ENCODE results near the gene NDUFV1.

Gene NDUFV1

DNA sequence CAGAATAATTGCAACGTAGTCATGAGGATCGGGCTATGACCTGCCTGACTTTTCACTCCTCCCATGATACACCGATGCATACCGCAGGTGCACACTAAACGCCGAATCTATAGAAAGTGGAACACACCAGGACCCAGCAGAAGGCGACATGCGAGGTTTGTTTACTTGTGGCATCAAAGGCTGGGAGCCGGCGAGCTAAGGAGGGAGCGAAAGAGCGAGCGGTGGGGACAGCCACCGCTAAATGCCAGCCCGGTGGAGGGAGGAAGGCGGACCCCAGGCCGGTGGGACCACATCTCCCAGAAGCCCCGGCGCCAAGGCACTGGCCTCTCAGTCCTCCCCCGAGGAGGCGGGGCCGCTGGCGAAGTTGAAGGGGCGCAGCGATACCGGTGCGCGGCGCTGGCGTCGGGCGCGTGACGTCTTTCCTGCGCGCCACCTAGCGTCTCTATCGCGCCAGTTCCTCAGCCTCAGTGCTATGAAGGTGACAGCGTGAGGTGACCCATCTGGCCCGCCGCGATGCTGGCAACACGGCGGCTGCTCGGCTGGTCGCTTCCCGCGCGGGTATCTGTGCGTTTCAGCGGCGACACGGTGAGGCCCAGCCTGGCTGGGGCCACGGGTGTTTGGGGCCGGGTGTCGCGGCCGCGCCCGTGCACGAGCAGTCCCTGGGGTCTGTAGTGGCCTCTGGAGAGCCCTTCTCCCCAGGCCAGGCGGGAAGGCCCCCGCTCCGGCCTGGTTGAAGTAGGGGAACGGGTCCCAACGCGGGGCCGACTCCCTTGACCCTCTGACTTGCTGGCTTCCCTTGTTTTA lies at the start of gene NDUFV1:
Gene NDUFV1 (plus strand): TSS at position 445 of the 804 bp plus-strand sequence. CDS start 69 bp downstream, at position 514.
- DNase-seq (ENCODE audit: low spot score) = peak; percentile 97

DNA sequence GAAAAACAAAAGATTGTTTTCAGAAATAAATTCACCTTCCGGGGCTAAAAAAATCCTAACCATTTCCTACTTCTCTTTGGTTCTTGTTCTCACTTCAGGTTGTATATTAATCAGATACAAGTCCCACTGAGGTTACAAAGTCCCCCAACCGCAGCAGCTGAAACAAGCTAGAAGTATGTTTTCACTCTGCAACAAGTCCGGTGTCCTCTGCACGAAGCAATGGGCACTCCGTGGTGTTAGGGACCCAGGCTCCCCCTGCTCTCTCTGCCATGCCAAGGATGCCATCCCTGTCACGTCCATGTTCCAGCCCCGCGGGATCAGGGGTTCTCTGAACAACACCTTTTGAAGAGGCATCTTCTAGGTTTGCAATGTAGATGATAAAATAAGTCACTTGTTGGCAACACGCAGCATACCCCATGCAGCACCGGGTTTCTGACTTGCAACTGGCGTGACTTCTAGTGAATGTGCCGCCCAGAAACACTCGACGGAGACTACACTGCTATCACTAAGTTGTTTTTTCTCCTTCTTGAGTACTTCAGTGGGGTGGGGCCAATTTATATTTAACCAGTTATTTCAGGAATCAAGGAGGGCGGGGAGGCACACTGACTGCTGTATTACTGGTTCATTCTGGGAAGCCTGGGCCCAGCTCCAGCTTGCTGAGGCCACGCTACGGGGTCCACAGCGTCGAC lies 48.5 kb upstream of the NDUFV1 start:
- DNase-seq (ENCODE audit: low spot score) = no peak

DNA sequence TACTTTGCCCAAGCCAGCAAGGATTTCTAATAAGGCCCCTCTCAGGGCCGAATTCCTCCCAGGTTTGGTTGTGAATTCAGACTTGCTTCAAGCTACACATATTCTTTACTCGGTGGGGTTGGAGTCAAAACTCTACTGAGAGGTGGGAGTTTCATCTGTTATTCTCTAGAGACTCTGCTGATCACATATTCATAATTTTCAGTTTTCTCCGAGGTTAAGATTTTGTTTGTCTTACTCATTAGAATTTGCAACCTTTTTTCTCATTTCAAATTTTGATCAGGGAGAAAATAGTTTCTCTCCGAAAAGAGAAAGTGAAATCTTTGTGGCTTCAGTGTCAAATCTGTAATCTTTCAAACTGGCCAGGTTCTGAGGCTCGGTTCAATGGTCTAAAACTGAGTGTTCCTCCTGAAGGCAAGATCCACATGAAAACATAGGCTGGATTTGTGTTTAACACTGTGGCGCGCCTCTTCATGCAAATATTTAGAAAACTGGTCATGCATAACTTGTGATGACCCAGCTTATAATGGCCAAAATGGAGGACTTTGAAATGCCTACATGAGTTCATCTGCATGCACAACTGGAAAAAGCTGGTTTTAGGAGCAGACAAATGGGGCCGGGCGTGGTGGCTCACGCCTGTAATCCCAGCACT lies 44.6 kb upstream of the NDUFV1 start:
- DNase-seq (ENCODE audit: low spot score) = no peak

DNA sequence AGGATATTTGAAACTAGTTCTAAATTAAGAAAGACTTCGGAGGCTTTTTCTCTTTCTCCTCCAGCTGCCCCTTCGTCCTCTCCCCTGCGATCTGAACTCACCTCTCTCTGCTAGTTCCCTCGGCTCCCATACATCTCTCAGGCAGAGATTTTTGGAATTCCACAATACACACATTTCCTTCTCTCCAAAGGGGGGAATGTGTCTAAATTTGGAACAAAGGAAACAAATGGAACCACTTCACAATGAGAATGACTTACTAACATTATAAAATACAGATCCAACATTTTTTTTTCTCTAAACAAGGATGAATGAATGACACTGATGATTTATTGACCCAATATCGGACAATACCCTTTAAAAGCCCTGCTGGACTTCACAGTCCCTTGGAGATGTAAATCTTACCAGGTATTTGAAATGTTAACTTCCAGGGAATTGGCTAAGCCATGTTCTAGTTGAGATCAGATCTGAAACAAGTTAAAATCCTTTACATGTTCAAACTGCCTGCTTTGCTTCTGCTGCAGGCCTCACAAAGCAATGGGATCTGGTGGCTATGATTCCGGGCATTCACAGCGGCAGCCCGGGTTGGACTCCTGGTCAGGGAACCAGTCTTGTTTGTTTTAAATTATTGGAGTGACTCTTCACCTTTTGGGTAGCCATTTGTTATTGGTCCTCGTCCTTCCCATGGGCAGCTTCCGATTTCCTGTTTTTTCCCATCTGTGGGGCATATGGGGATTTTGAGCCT lies 43.6 kb upstream of the NDUFV1 start:
- DNase-seq (ENCODE audit: low spot score) = peak; percentile 39

DNA sequence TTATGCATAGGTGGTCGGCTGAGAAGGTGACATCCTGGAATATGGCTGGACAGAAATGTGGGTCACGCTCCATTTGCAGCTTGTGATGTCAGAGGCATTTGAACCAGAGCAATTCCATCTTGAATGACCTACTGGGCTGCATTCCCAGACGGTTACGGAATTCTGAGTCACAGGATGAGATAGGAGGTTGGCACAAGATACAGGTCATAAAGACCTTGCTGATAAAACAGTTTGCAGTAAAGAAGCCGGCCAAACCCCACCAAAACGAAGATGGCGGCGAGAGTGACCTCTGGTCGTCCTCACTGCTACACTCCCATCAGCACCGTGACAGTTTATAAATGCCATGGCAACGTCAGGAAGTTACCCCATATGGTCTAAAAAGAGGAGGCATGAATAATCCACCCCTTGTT lies 43.0 kb upstream of the NDUFV1 start:
- DNase-seq (ENCODE audit: low spot score) = peak; percentile 49

DNA sequence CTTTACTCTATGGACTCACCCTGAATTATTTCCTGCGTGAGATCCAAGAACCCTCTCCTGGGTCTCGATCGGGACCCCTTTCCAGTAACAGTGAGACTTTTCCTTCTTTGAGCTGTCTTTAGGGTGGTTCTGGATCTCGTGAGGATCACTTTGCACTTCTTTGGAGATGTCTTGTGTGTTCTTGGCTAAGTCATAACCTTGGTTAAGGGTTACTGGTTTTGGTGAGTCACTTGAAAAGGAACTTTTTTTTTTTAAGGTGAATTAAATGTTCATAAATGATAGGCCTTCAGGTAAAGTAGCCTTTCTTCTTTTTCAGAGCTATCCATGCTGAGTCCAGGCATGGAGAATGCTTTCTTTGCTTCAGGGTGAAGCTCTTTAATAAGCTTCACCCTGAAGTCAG lies 42.5 kb upstream of the NDUFV1 start:
- DNase-seq (ENCODE audit: low spot score) = no peak

DNA sequence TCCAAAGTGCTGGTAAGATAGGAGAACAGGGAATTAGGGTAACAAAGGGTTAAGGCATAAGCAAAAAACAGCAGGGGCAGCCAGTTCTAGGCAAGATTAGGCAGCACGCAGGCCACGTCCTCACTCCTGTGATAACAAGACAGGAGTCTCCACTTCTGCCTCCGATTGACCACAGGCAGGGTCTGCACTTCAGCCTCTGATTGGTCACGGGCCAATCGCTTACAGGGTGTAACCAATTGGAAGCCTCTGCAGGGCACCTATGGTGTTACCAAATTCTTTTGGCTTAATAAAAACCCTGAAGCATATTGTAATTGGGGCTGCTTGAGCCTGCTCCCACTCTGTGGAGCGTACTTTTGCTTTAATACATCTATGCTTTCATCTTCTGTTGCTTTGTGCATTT lies 35.3 kb upstream of the NDUFV1 start:
- no peak for DNase-seq (ENCODE audit: low spot score)

DNA sequence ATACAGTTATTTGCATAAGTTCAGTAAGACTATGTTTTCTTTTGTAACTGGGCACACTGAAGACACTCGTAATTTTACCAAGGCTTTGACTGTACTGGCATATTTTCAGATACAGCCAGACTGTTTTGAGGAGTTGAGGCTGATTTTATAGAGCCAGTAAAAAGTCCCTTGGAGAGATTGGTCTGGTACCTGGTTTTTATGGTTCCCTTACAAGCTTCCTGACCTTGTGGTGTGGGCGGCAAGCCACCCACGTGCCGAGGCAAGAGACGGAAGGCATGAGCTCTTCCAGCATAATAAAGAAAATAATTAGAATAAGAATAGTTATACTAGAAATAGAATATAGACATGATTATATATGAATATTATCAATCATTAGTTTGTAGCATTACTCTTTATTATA lies 34.4 kb upstream of the NDUFV1 start:
- DNase-seq (ENCODE audit: low spot score) = no peak

DNA sequence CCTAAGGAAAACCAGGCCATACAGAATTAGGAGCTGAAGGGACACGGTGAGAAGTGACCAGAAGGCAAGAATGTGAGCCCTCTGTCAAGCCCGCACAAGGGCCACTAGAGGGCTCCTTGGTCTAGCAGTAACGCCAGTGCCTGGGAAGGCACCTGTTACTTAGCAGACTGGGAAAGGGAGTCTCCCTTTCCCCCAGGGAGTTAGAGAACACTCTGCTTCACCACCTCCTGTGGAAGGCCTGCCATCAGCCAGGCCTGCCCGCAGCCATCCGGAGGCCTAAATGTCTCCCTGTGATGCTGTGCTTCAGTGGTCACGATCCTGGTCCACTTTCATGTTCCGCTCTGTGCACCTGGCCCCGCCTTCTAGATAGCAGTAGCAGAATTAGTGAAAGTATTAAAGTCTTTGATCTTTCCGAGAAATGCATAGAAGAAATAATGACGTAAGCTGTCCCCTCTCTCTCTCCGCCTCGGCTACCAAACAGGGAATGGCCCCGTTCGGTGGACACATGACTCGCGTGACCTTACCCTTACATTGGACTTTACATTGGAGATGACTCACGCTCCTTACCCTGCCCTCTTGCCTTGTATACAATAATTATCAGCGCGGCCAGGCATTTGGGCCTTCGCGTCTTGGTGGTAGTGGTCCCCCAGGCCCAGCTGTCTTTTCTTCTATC lies 33.9 kb upstream of the NDUFV1 start:
- peak; percentile 75 for DNase-seq (ENCODE audit: low spot score)

DNA sequence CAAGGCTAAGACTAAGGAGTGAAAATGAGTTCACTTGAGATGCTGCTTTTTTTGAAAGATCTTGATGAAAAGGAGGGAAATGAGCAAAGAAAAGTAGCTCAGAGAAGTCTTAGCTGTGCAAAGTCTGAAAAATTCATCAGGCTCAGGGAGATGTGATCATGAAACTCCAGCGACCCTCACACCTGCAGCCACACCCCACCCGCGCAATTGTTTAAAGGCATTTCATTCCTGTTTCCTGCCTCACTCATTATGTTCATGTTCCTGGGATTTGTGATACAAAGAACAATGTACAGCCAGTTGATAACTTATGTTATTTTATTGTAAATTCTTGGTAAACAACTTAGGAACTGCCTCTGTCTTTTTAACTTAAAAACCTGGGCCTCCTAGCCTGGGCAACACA lies 31.8 kb upstream of the NDUFV1 start:
- no peak for DNase-seq (ENCODE audit: low spot score)

DNA sequence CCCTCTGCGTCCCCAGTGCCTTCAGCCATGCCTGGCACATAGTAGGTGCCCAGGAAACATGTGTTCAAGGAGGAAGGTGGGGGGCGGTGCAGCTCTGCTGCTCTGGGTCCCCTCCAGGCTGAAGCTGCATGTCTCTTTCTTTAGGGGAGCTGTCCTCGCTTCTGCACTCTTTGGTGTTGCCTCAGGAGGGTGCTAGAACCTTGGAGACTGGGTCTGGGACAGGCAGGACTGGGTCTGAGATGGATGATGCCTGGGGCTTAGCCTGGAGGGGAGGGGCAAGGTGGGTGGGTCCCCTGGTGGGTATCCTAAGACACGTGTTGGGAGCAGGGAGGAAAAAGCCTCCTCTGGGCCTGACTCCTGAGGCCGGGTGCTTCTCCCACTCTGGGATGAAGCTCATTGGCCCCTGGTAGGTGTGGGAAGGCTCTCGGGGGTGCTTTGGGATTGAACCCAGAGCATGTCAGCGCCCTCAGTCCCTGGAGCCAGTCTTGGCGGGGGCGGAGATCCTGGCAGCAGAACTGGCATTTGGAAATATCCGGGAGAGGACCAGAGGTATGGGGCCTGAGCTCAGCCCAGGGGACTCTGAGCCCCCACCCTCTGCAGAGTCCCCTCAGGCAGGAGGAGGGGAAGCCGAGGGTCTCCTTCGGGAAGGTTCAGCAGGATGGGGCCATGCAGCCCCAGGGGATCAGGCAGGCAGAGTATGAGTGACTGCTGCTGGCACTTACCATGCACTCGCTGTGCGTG lies 29.8 kb upstream of the NDUFV1 start:
- DNase-seq (ENCODE audit: low spot score) = no peak

DNA sequence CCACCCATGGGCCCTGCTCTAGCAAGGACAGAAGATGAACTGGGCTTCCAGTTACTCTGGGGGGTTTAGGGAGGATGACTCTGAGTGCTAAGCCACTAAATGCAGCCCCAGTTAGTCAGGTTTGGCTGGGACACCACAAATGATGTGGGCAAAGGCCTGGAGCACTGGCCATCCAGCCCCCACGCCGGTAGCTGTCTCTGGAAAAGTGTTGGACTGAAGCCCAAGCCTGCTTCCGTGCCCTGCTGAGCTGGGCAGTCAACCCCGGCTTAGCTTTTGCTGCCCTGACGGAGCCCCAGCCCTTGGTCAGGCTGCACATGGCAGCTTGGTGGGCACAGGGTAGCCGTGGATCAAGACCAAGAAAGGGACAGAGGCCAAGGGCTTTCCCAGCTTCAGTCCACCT lies 28.8 kb upstream of the NDUFV1 start:
- DNase-seq (ENCODE audit: low spot score) = no peak

DNA sequence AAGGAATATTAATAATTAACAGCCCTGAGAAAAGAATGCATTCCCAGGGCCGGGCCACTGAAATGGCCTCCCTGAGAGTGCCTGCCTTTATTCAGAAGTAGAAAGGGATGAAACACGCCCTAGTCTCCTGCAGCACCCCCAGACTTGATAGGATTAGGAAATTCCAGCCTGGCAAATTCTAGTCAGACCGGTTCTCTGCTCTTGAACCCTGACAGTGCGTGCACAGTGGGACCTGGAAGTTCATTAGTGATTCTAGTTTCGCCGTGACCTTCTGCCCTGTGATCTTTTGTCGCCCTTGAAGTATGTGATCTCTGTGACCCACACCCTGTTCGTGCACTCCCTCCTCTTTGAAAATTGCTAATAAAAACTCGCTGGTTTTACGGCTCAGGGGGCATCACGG lies 25.3 kb upstream of the NDUFV1 start:
- DNase-seq (ENCODE audit: low spot score) = no peak

DNA sequence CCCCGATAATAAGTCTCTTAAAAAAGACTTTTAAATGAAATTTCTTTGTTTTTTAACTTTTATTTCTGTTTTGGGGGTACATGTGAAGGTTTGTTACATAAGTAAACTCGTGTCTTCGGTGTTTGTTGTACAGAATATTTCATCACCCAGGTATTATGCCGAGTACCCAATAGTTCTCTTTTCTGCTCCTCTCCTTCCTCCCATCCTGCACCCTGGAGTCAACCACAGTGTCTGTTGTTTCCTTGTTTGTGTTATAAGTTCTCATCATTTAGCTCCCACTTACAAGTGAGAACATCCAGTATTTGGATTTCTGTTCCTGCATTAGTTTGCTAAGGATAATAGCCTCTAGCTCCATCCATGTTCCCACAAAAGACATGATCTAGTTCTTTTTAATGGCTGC lies 24.7 kb upstream of the NDUFV1 start:
- DNase-seq (ENCODE audit: low spot score) = no peak

DNA sequence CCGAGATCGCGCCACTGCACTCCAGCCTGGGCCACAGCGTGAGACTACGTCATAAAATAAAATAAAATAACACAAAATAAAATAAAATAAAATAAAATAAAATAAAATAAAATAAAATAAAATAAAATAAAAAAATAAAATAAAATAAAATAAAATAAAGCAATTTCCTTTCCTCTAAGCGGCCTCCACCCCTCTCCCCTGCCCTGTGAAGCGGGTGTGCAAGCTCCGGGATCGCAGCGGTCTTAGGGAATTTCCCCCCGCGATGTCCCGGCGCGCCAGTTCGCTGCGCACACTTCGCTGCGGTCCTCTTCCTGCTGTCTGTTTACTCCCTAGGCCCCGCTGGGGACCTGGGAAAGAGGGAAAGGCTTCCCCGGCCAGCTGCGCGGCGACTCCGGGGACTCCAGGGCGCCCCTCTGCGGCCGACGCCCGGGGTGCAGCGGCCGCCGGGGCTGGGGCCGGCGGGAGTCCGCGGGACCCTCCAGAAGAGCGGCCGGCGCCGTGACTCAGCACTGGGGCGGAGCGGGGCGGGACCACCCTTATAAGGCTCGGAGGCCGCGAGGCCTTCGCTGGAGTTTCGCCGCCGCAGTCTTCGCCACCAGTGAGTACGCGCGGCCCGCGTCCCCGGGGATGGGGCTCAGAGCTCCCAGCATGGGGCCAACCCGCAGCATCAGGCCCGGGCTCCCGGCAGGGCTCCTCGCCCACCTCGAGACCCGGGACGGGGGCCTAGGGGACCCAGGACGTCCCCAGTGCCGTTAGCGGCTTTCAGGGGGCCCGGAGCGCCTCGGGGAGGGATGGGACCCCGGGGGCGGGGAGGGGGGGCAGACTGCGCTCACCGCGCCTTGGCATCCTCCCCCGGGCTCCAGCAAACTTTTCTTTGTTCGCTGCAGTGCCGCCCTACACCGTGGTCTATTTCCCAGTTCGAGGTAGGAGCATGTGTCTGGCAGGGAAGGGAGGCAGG lies 23.2 kb upstream of the NDUFV1 start, which contains the start of gene GSTP1:
Gene GSTP1 (plus strand): TSS at position 566 of the 958 bp plus-strand sequence. CDS start 32 bp downstream, at position 598.
- DNase-seq (ENCODE audit: low spot score) = peak; percentile 75

DNA sequence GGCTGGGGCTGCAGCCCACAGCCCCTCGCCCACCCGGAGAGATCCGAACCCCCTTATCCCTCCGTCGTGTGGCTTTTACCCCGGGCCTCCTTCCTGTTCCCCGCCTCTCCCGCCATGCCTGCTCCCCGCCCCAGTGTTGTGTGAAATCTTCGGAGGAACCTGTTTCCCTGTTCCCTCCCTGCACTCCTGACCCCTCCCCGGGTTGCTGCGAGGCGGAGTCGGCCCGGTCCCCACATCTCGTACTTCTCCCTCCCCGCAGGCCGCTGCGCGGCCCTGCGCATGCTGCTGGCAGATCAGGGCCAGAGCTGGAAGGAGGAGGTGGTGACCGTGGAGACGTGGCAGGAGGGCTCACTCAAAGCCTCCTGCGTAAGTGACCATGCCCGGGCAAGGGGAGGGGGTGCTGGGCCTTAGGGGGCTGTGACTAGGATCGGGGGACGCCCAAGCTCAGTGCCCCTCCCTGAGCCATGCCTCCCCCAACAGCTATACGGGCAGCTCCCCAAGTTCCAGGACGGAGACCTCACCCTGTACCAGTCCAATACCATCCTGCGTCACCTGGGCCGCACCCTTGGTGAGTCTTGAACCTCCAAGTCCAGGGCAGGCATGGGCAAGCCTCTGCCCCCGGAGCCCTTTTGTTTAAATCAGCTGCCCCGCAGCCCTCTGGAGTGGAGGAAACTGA lies 22.4 kb upstream of the NDUFV1 start:
- peak; percentile 60 for DNase-seq (ENCODE audit: low spot score)

DNA sequence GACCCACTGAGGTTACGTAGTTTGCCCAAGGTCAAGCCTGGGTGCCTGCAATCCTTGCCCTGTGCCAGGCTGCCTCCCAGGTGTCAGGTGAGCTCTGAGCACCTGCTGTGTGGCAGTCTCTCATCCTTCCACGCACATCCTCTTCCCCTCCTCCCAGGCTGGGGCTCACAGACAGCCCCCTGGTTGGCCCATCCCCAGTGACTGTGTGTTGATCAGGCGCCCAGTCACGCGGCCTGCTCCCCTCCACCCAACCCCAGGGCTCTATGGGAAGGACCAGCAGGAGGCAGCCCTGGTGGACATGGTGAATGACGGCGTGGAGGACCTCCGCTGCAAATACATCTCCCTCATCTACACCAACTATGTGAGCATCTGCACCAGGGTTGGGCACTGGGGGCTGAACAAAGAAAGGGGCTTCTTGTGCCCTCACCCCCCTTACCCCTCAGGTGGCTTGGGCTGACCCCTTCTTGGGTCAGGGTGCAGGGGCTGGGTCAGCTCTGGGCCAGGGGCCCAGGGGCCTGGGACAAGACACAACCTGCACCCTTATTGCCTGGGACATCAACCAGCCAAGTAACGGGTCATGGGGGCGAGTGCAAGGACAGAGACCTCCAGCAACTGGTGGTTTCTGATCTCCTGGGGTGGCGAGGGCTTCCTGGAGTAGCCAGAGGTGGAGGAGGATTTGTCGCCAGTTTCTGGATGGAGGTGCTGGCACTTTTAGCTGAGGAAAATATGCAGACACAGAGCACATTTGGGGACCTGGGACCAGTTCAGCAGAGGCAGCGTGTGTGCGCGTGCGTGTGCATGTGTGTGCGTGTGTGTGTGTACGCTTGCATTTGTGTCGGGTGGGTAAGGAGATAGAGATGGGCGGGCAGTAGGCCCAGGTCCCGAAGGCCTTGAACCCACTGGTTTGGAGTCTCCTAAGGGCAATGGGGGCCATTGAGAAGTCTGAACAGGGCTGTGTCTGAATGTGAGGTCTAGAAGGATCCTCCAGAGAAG lies 21.6 kb upstream of the NDUFV1 start:
- no peak for DNase-seq (ENCODE audit: low spot score)

DNA sequence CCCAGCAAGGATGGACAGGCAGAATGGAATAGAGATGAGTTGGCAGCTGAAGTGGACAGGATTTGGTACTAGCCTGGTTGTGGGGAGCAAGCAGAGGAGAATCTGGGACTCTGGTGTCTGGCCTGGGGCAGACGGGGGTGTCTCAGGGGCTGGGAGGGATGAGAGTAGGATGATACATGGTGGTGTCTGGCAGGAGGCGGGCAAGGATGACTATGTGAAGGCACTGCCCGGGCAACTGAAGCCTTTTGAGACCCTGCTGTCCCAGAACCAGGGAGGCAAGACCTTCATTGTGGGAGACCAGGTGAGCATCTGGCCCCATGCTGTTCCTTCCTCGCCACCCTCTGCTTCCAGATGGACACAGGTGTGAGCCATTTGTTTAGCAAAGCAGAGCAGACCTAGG lies 20.8 kb upstream of the NDUFV1 start:
- no peak for DNase-seq (ENCODE audit: low spot score)
